IPS-20b (cell line): ENCODE data around the gene TUBB6.
A peak's percentile ranks its signal among the peaks of the same experiment; 100 is the strongest.

Experiments
- H3K27ac ChIP-seq: one replicate; pipeline ENCODE4 v1.5.1; 2013; ENCODE audit warnings: low read length
- H3K27me3 ChIP-seq: 2 replicates; pipeline ENCODE4 v1.6.1; 2013; ENCODE audit warnings: mild to moderate bottlenecking, low read length, inconsistent platforms; ENCODE audit not compliant: insufficient read depth
- H3K36me3 ChIP-seq: 2 replicates; pipeline ENCODE4 v1.6.1; 2013; ENCODE audit warnings: low read depth, mild to moderate bottlenecking, inconsistent platforms, low read length, moderate library complexity; ENCODE audit not compliant: insufficient read depth
- H3K4me1 ChIP-seq: 2 replicates; pipeline ENCODE4 v1.6.1; 2013; ENCODE audit warnings: mild to moderate bottlenecking, control low read depth, inconsistent platforms, low read length, moderate library complexity; ENCODE audit not compliant: insufficient read depth
- H3K4me3 ChIP-seq: 2 replicates; pipeline ENCODE4 v1.5.1; 2013; ENCODE audit warnings: mild to moderate bottlenecking, low read length, inconsistent platforms
- H3K9ac ChIP-seq: 2 replicates; pipeline ENCODE4 v1.6.1; 2013; ENCODE audit warnings: low read depth, mild to moderate bottlenecking, inconsistent platforms, low read length, moderate library complexity
- H3K9me3 ChIP-seq: 2 replicates; pipeline ENCODE4 v1.6.1; 2013; ENCODE audit warnings: mild to moderate bottlenecking, low read depth, low read length, inconsistent platforms; ENCODE audit not compliant: insufficient read depth

TUBB6 gene

GRCh38 chr18:12293831-12294230 is 14.2 kb upstream of the TUBB6 start:
- Histone ChIP-seq H3K9me3 (no peaks in the 10 kb centered on the region), H3K27me3 (peaks cover 9% of the 10 kb centered on the region), H3K4me1 (no peaks in the 10 kb centered on the region; the same call in 1 of the 2 replicates), H3K27ac (no peak overlapping the region), H3K4me3 (no peak overlapping the region), H3K9ac (no peak overlapping the region), H3K36me3 (no peaks in the 10 kb centered on the region)

- no peak overlapping the region for H3K9ac ChIP-seq
- no peaks in the 10 kb centered on the region for H3K27me3 ChIP-seq
- no peaks in the 10 kb centered on the region for H3K36me3 ChIP-seq
- H3K4me3 ChIP-seq = no peak overlapping the region
- no peaks in the 10 kb centered on the region for H3K9me3 ChIP-seq
- H3K4me1 ChIP-seq = no peaks in the 10 kb centered on the region
- no peak overlapping the region for H3K27ac ChIP-seq
Observed at GRCh38 chr18:12295389-12296086, 12.5 kb upstream of the TUBB6 start.

GRCh38 chr18:12296087-12296403 is 12.0 kb upstream of the TUBB6 start:
- Histone ChIP-seq H3K27me3 (no peaks in the 10 kb centered on the region), H3K27ac (no peak overlapping the region), H3K9me3 (no peaks in the 10 kb centered on the region), H3K4me1 (no peaks in the 10 kb centered on the region), H3K4me3 (no peak overlapping the region), H3K36me3 (no peaks in the 10 kb centered on the region), H3K9ac (no peak overlapping the region)

GRCh38 chr18:12296457-12296856 is 11.6 kb upstream of the TUBB6 start:
- Histone ChIP-seq H3K36me3 (no peaks in the 10 kb centered on the region), H3K27me3 (no peaks in the 10 kb centered on the region), H3K27ac (no peak overlapping the region), H3K4me3 (no peak overlapping the region), H3K9me3 (no peaks in the 10 kb centered on the region), H3K4me1 (no peaks in the 10 kb centered on the region), H3K9ac (no peak overlapping the region)

- no peaks in the 10 kb centered on the region for H3K9me3 ChIP-seq
- H3K4me1 ChIP-seq = no peaks in the 10 kb centered on the region
- H3K27me3 ChIP-seq = peaks cover 10% of the 10 kb centered on the region
- no peaks in the 10 kb centered on the region for H3K36me3 ChIP-seq
- H3K27ac ChIP-seq = no peak overlapping the region
- no peak overlapping the region for H3K4me3 ChIP-seq
- no peak overlapping the region for H3K9ac ChIP-seq
Observed at GRCh38 chr18:12299862-12300261, 8.2 kb upstream of the TUBB6 start.

- no peaks in the 10 kb centered on the region for H3K36me3 ChIP-seq
- H3K27ac ChIP-seq = no peak overlapping the region
- no peak overlapping the region for H3K4me3 ChIP-seq
- H3K9me3 ChIP-seq = no peaks in the 10 kb centered on the region
- peaks cover 4% of the 10 kb centered on the region; the same call in 1 of the 2 replicates for H3K4me1 ChIP-seq
- peaks cover 26% of the 10 kb centered on the region for H3K27me3 ChIP-seq
- no peak overlapping the region for H3K9ac ChIP-seq
Observed at GRCh38 chr18:12301263-12302005, 6.6 kb upstream of the TUBB6 start.

- no peak overlapping the region for H3K9ac ChIP-seq
- no peaks in the 10 kb centered on the region for H3K9me3 ChIP-seq
- peaks cover 8% of the 10 kb centered on the region; the same call in 1 of the 2 replicates for H3K4me1 ChIP-seq
- H3K36me3 ChIP-seq = no peaks in the 10 kb centered on the region
- H3K27me3 ChIP-seq = peaks cover 37% of the 10 kb centered on the region
- H3K27ac ChIP-seq = no peak overlapping the region
- no peak overlapping the region for H3K4me3 ChIP-seq
Observed at GRCh38 chr18:12302391-12303147, 5.5 kb upstream of the TUBB6 start.

- H3K9me3 ChIP-seq = no peaks in the 10 kb centered on the region
- no peak overlapping the region for H3K4me3 ChIP-seq
- no peak overlapping the region for H3K27ac ChIP-seq
- peaks cover 8% of the 10 kb centered on the region; the same call in 1 of the 2 replicates for H3K4me1 ChIP-seq
- H3K9ac ChIP-seq = no peak overlapping the region
- H3K27me3 ChIP-seq = peaks cover 49% of the 10 kb centered on the region
- peaks cover 3% of the 10 kb centered on the region; the same call in 1 of the 2 replicates for H3K36me3 ChIP-seq
Observed at GRCh38 chr18:12304351-12305210, 3.5 kb upstream of the TUBB6 start.

- peaks cover 11% of the 10 kb centered on the region for H3K4me1 ChIP-seq
- H3K27ac ChIP-seq = no peak overlapping the region
- no peaks in the 10 kb centered on the region for H3K9me3 ChIP-seq
- H3K9ac ChIP-seq = no peak overlapping the region
- H3K36me3 ChIP-seq = peaks cover 7% of the 10 kb centered on the region; the same call in 1 of the 2 replicates
- H3K4me3 ChIP-seq = no peak overlapping the region
- peaks cover 51% of the 10 kb centered on the region for H3K27me3 ChIP-seq
Observed at GRCh38 chr18:12305211-12305610, 2.8 kb upstream of the TUBB6 start.

GRCh38 chr18:12305930-12306629 is 2.0 kb upstream of the TUBB6 start:
- H3K36me3 ChIP-seq = peaks cover 15% of the 10 kb centered on the region
- H3K4me3 ChIP-seq = peak overlapping the region; percentile 64; the same call in 1 of the 2 replicates
- H3K27ac ChIP-seq = no peak overlapping the region
- peaks cover 51% of the 10 kb centered on the region for H3K27me3 ChIP-seq
- peaks cover 11% of the 10 kb centered on the region for H3K4me1 ChIP-seq
- no peaks in the 10 kb centered on the region for H3K9me3 ChIP-seq
- H3K9ac ChIP-seq = no peak overlapping the region
